OCI-LY3 (cell line): ENCODE results near the gene COG3.

Experiments used
- CTCF ChIP-seq: fragments of 200-600, 300-600 bp; sonication (generic); IDR thresholded peaks from 2 replicates; pipeline ENCODE4 v1.5.1; 2014; ENCODE audit warnings: antibody characterized with exemption, low read length, low read depth
- EZH2phosphoT487 ChIP-seq: fragments of 200-600 bp; shearing (Covaris generic); IDR thresholded peaks from 2 replicates; pipeline ENCODE4 v1.6.1; 2018; ENCODE audit warnings: antibody characterized with exemption, mixed run types, low read depth

GRCh38 chr13:45542878-45543277 lies 78.1 kb downstream of the COG3 start:
- no peak for TF ChIP-seq CTCF
- TF ChIP-seq EZH2phosphoT487 = no peak
